Suprapubic skin (tissue), 3 donors: ENCODE measurements around the gene ZBTB49.

Experiments
- CTCF ChIP-seq, 2 donors: fragments of 200-600 bp in 1 of 2; fragments of 450-650 bp in 1 of 2; sonication (generic) in 1 of 2; IDR thresholded peaks; one replicate each; pipeline ENCODE4 v1.5.1; 2016 to 2019; ENCODE audit warnings: antibody characterized with exemption in 2 of 2, mild to moderate bottlenecking in 1 of 2, moderate library complexity in 1 of 2
- EP300 ChIP-seq: sonication (generic); formaldehyde crosslinking; IDR thresholded peaks from one replicate; pipeline ENCODE4 v1.6.1; 2017; ENCODE audit warnings: antibody characterized with exemption
- POLR2A ChIP-seq, 2 donors: fragments of 450-650 bp; IDR thresholded peaks; one replicate each; pipeline ENCODE4 v1.6.1; 2017; ENCODE audit warnings: antibody characterized with exemption in 2 of 2, mild to moderate bottlenecking in 2 of 2, moderate library complexity in 2 of 2

- no peak for TF ChIP-seq CTCF (IDR thresholded peaks at IDR 0.05)
- TF ChIP-seq EP300, result no peak
- no peak for TF ChIP-seq POLR2A (IDR thresholded peaks at IDR 0.05)
These were observed 6.3 kb downstream of the ZBTB49 start for GRCh38 chr4:4296283-4296846.
